CD4-positive, alpha-beta memory T cell (primary cell): ENCODE measurements around the gene TMEM132E. TPM values are rescaled to one million over a fixed set of nuclear protein-coding genes. Genes with fewer than 3 reads are reported as not detected.
A peak's percentile ranks its signal among the peaks of the same experiment; 100 is the strongest.

Source experiments
- CTCF ChIA-PET: fragments of 350-600 bp; sonication (Branson Sonifier 250); formaldehyde crosslinking; loops from one replicate; lab custom pipeline; 2021; ENCODE audit warnings: inconsistent platforms; ENCODE audit not compliant: partially characterized antibody; lab: Charles Lee
- POLR2A ChIA-PET: fragments of 350-600 bp; sonication (Branson Sonifier 250); formaldehyde crosslinking; loops from one replicate; lab custom pipeline; 2021; ENCODE audit not compliant: partially characterized antibody; lab: Charles Lee
- DNase-seq, 5 donors: peaks; one replicate each; pipeline versions ENCODE4 v3.0.0 to v3.0.0-alpha.2; 2020 to 2022; ENCODE audit warnings: mixed read lengths in 1 of 5
- H3K27ac ChIP-seq: one replicate; pipeline ENCODE4 v1.7.0; 2013; ENCODE audit warnings: low read depth, low read length
- H3K27me3 ChIP-seq: 2 replicates; pipeline ENCODE4 v1.7.0; 2013; ENCODE audit warnings: mild to moderate bottlenecking, low read length, moderate library complexity; ENCODE audit not compliant: insufficient read depth
- H3K36me3 ChIP-seq: 2 replicates; pipeline ENCODE4 v1.7.0; 2013; ENCODE audit warnings: mild to moderate bottlenecking, low read length, moderate library complexity; ENCODE audit not compliant: insufficient read depth
- H3K4me1 ChIP-seq: 2 replicates; pipeline ENCODE4 v1.7.0; 2013; ENCODE audit warnings: mild to moderate bottlenecking, low read length, moderate library complexity; ENCODE audit not compliant: insufficient read depth
- H3K4me3 ChIP-seq, 2 donors: one replicate each; pipeline ENCODE4 v1.7.0; 2013; ENCODE audit warnings: low read length in 2 of 2, mild to moderate bottlenecking in 1 of 2
- H3K9me3 ChIP-seq, 2 donors: one replicate each; pipeline ENCODE4 v1.7.0; 2013; ENCODE audit warnings: low read length in 2 of 2, control low read depth in 1 of 2; ENCODE audit not compliant: control insufficient read depth in 1 of 2
- H3K27ac Mint-ChIP-seq, 7 donors: one replicate each; pipeline ENCODE4 v1.8.0; 2020 to 2021; ENCODE audit warnings: mixed read lengths in 7 of 7, mild to moderate bottlenecking in 6 of 7, inconsistent platforms in 3 of 7, moderate library complexity in 3 of 7
- H3K27me3 Mint-ChIP-seq, 2 donors: one replicate each; pipeline ENCODE4 v1.8.0; 2020 to 2021; ENCODE audit warnings: mixed read lengths in 2 of 2
- H3K36me3 Mint-ChIP-seq, 2 donors: one replicate each; pipeline ENCODE4 v1.8.0; 2020 to 2021; ENCODE audit warnings: mixed read lengths in 2 of 2, inconsistent platforms in 1 of 2, mild to moderate bottlenecking in 1 of 2
- H3K4me1 Mint-ChIP-seq, 4 donors: one replicate each; pipeline ENCODE4 v1.8.0; 2020 to 2021; ENCODE audit warnings: mixed read lengths in 4 of 4, mild to moderate bottlenecking in 1 of 4
- H3K4me3 Mint-ChIP-seq, 8 donors: one replicate each; pipeline ENCODE4 v1.8.0; 2020 to 2021; ENCODE audit warnings: mixed read lengths in 8 of 8, mild to moderate bottlenecking in 7 of 8, moderate library complexity in 6 of 8, inconsistent platforms in 3 of 8
- H3K9me3 Mint-ChIP-seq, 8 donors: one replicate each; pipeline ENCODE4 v1.8.0; 2020 to 2021; ENCODE audit warnings: mixed read lengths in 8 of 8, mild to moderate bottlenecking in 5 of 8, inconsistent platforms in 3 of 8, moderate library complexity in 1 of 8
- intact Hi-C: fragments of 100-400 bp; cut with micrococcal nuclease; formaldehyde crosslinking; loops from one replicate; pipeline ENCODE4 v1.15.1; 2023
- polyA plus RNA-seq, 2 donors: library from polyadenylated mRNA; unstranded; fragments of 300-500 nt; fragmentation: Illumina TruSeq; gene quantifications; one replicate each; pipeline ENCODE4 v1.2.3, GENCODE V29; 2021
- total RNA-seq, 2 experiments: library from RNA; stranded (reverse); gene quantifications; one replicate each; pipeline ENCODE4 v1.2.3, GENCODE V29; 2021

TMEM132E gene
- total and polyA plus RNA-seq, 4 experiments from 2014 or later: 0.11 to 0.42 (median 0.18) TPM

- H3K4me3 Mint-ChIP-seq: no peak overlapping the region
- H3K4me1 Mint-ChIP-seq: peaks cover 0 to 2% (median 0%) of the 10 kb centered on the region in 4 donors
- DNase-seq: no peak
- intact Hi-C loops: no loop called here
- H3K27ac Mint-ChIP-seq: no peak overlapping the region
- H3K4me1 ChIP-seq: no peaks in the 10 kb centered on the region
- no peaks in the 10 kb centered on the region for H3K36me3 Mint-ChIP-seq
- no peaks in the 10 kb centered on the region for H3K27me3 ChIP-seq
- ChIA-PET CTCF (interaction anchor here (1.1 to 1.3 kb wide), 2 partner anchors 9 to 31 kb away, joined by 3 to 5 read pairs; no protein-coding TSS in a partner anchor), POLR2A (no interaction called here)
- no peaks in the 10 kb centered on the region for H3K36me3 ChIP-seq
- no peak overlapping the region for H3K4me3 ChIP-seq
- H3K27me3 Mint-ChIP-seq: peaks cover 39 to 47% of the 10 kb centered on the region in 2 donors
- H3K27ac ChIP-seq: no peak overlapping the region
- H3K9me3 Mint-ChIP-seq: peaks cover 0 to 4% (median 0%) of the 10 kb centered on the region in 8 donors
- no peaks in the 10 kb centered on the region for H3K9me3 ChIP-seq
Observed at GRCh38 chr17:34606763-34607162, 27.4 kb downstream of the TMEM132E start.

- intact Hi-C loops: no loop called here
- H3K4me1 Mint-ChIP-seq: peaks cover 0 to 2% (median 0%) of the 10 kb centered on the region in 4 donors
- Histone ChIP-seq H3K4me3 (no peak overlapping the region), H3K27ac (no peak overlapping the region), H3K9me3 (no peaks in the 10 kb centered on the region), H3K4me1 (no peaks in the 10 kb centered on the region), H3K27me3 (no peaks in the 10 kb centered on the region), H3K36me3 (no peaks in the 10 kb centered on the region)
- H3K27ac Mint-ChIP-seq: no peak overlapping the region
- H3K9me3 Mint-ChIP-seq: peaks cover 0 to 4% (median 0%) of the 10 kb centered on the region in 8 donors
- CTCF ChIA-PET: interaction anchor here (0.8 kb wide), 1 partner anchor 30 kb away, joined by 3 read pairs; no protein-coding TSS in a partner anchor
- H3K27me3 Mint-ChIP-seq: peaks cover 44 to 50% of the 10 kb centered on the region in 2 donors
- DNase-seq: no peak
- POLR2A ChIA-PET: no interaction called here
- no peak overlapping the region for H3K4me3 Mint-ChIP-seq
- no peaks in the 10 kb centered on the region for H3K36me3 Mint-ChIP-seq
Observed at GRCh38 chr17:34607917-34608316, 28.5 kb downstream of the TMEM132E start.

GRCh38 chr17:34609210-34609609, 29.8 kb downstream of the TMEM132E start:
- DNase-seq: no peak
- no peak overlapping the region for H3K27ac Mint-ChIP-seq
- H3K27ac ChIP-seq: no peak overlapping the region
- CTCF ChIA-PET: interaction anchor here (1.4 kb wide), 1 partner anchor 29 kb away, joined by 4 read pairs; no protein-coding TSS in a partner anchor
- H3K27me3 ChIP-seq: no peaks in the 10 kb centered on the region
- intact Hi-C loops: no loop called here
- H3K36me3 ChIP-seq: no peaks in the 10 kb centered on the region
- no peaks in the 10 kb centered on the region for H3K9me3 ChIP-seq
- H3K4me3 ChIP-seq: no peak overlapping the region
- peaks cover 0 to 2% (median 0%) of the 10 kb centered on the region in 4 donors for H3K4me1 Mint-ChIP-seq
- no peaks in the 10 kb centered on the region for H3K4me1 ChIP-seq
- peaks cover 47 to 55% of the 10 kb centered on the region in 2 donors for H3K27me3 Mint-ChIP-seq
- H3K36me3 Mint-ChIP-seq: no peaks in the 10 kb centered on the region
- H3K4me3 Mint-ChIP-seq: no peak overlapping the region
- POLR2A ChIA-PET: no interaction called here
- peaks cover 0 to 5% (median 0%) of the 10 kb centered on the region in 8 donors for H3K9me3 Mint-ChIP-seq

- no peak for DNase-seq
Observed at GRCh38 chr17:34610039-34610438, 30.7 kb downstream of the TMEM132E start.

GRCh38 chr17:34610506-34610905, 31.1 kb downstream of the TMEM132E start:
- Mint-ChIP-seq H3K9me3 (peaks cover 0 to 5% (median 0%) of the 10 kb centered on the region in 8 donors), H3K27me3 (peaks cover 47 to 58% of the 10 kb centered on the region in 2 donors), H3K4me1 (peaks cover 0 to 2% (median 0%) of the 10 kb centered on the region in 4 donors), H3K36me3 (no peaks in the 10 kb centered on the region), H3K4me3 (no peak overlapping the region), H3K27ac (no peak overlapping the region)
- DNase-seq: no peak
- ChIA-PET POLR2A (no interaction called here), CTCF (no interaction called here)
- Histone ChIP-seq H3K4me3 (no peak overlapping the region), H3K27ac (no peak overlapping the region), H3K9me3 (no peaks in the 10 kb centered on the region), H3K4me1 (no peaks in the 10 kb centered on the region), H3K36me3 (no peaks in the 10 kb centered on the region), H3K27me3 (no peaks in the 10 kb centered on the region)
- intact Hi-C loops: no loop called here

More at GRCh38 chr17:34610039-34610438, 30.7 kb downstream of the TMEM132E start:
- ChIA-PET POLR2A (no interaction called here), CTCF (interaction anchor here (1.4 kb wide), 1 partner anchor 28 kb away, joined by 4 read pairs; no protein-coding TSS in a partner anchor)
- H3K36me3 Mint-ChIP-seq: no peaks in the 10 kb centered on the region
- Histone ChIP-seq H3K27ac (no peak overlapping the region), H3K9me3 (no peaks in the 10 kb centered on the region), H3K36me3 (no peaks in the 10 kb centered on the region), H3K4me3 (no peak overlapping the region), H3K27me3 (no peaks in the 10 kb centered on the region), H3K4me1 (no peaks in the 10 kb centered on the region)
- H3K4me3 Mint-ChIP-seq: no peak overlapping the region
- no peak overlapping the region for H3K27ac Mint-ChIP-seq
- intact Hi-C loops: no loop called here
- peaks cover 0 to 2% (median 0%) of the 10 kb centered on the region in 4 donors for H3K4me1 Mint-ChIP-seq
- H3K9me3 Mint-ChIP-seq: peaks cover 0 to 5% (median 0%) of the 10 kb centered on the region in 8 donors
- peaks cover 46 to 56% of the 10 kb centered on the region in 2 donors for H3K27me3 Mint-ChIP-seq

GRCh38 chr17:34613064-34614019, 34.0 kb downstream of the TMEM132E start:
- DNase-seq: no peak
- H3K36me3 Mint-ChIP-seq: no peaks in the 10 kb centered on the region
- Histone ChIP-seq H3K27ac (no peak overlapping the region), H3K9me3 (no peaks in the 10 kb centered on the region), H3K4me3 (no peak overlapping the region), H3K27me3 (no peaks in the 10 kb centered on the region), H3K4me1 (no peaks in the 10 kb centered on the region), H3K36me3 (no peaks in the 10 kb centered on the region)
- ChIA-PET POLR2A (no interaction called here), CTCF (no interaction called here)
- H3K27ac Mint-ChIP-seq: peak overlapping the region in 1 of 7 donors; percentile 74
- H3K4me3 Mint-ChIP-seq: no peak overlapping the region
- intact Hi-C loops: no loop called here
- no peaks in the 10 kb centered on the region for H3K4me1 Mint-ChIP-seq
- peaks cover 35 to 60% of the 10 kb centered on the region in 2 donors for H3K27me3 Mint-ChIP-seq
- peaks cover 0 to 5% (median 0%) of the 10 kb centered on the region in 8 donors for H3K9me3 Mint-ChIP-seq

- no peak overlapping the region for H3K27ac Mint-ChIP-seq
- H3K9me3 Mint-ChIP-seq: peaks cover 0 to 5% (median 0%) of the 10 kb centered on the region in 8 donors
- no peak overlapping the region for H3K4me3 Mint-ChIP-seq
Observed at GRCh38 chr17:34614698-34615097, 35.3 kb downstream of the TMEM132E start.

More at GRCh38 chr17:34614698-34615097, 35.3 kb downstream of the TMEM132E start:
- POLR2A ChIA-PET: no interaction called here
- intact Hi-C loops: no loop called here
- Histone ChIP-seq H3K4me1 (no peaks in the 10 kb centered on the region), H3K9me3 (no peaks in the 10 kb centered on the region), H3K36me3 (no peaks in the 10 kb centered on the region), H3K4me3 (no peak overlapping the region), H3K27ac (no peak overlapping the region), H3K27me3 (no peaks in the 10 kb centered on the region)
- no peaks in the 10 kb centered on the region for H3K4me1 Mint-ChIP-seq
- CTCF ChIA-PET: interaction anchor here (1.1 kb wide), 1 partner anchor 23 kb away, joined by 3 read pairs; no protein-coding TSS in a partner anchor
- H3K36me3 Mint-ChIP-seq: no peaks in the 10 kb centered on the region
- H3K27me3 Mint-ChIP-seq: peaks cover 35 to 54% of the 10 kb centered on the region in 2 donors
- no peak for DNase-seq
